Liver (tissue), 9 donors: ENCODE measurements around the gene RNGTT. TPM values are rescaled to one million over a fixed set of nuclear protein-coding genes. Genes with fewer than 3 reads are reported as not detected.

Source experiments
- DNase-seq: peaks from one replicate; pipeline ENCODE4 v3.0.0-alpha.2; 2017; ENCODE audit warnings: low spot score
- H3K27ac ChIP-seq, 2 donors: one replicate each; pipeline ENCODE4 v1.7.0; 2013; ENCODE audit warnings: inconsistent platforms in 2 of 2, low read length in 2 of 2, control low read depth in 1 of 2, low read depth in 1 of 2, mild to moderate bottlenecking in 1 of 2
- H3K27me3 ChIP-seq, 4 donors: one replicate each; pipeline versions ENCODE4 v1.6.1 to v1.7.0; 2013; ENCODE audit warnings: low read length in 3 of 4, inconsistent platforms in 1 of 4, mild to moderate bottlenecking in 1 of 4, moderate library complexity in 1 of 4; ENCODE audit not compliant: control insufficient read depth in 4 of 4, insufficient read depth in 4 of 4
- H3K36me3 ChIP-seq, 4 donors: one replicate each; pipeline versions ENCODE4 v1.6.1 to v1.7.0; 2013; ENCODE audit warnings: low read length in 3 of 4, mild to moderate bottlenecking in 3 of 4, low read depth in 1 of 4, moderate library complexity in 1 of 4; ENCODE audit not compliant: control insufficient read depth in 4 of 4, insufficient read depth in 3 of 4
- H3K4me1 ChIP-seq, 4 donors: one replicate each; pipeline versions ENCODE4 v1.6.1 to v1.7.0; 2013; ENCODE audit warnings: low read length in 3 of 4, mild to moderate bottlenecking in 3 of 4, moderate library complexity in 1 of 4; ENCODE audit not compliant: control insufficient read depth in 4 of 4, insufficient read depth in 4 of 4
- H3K4me3 ChIP-seq, 3 donors: one replicate each; pipeline versions ENCODE4 v1.6.1 to v1.7.0; 2013; ENCODE audit warnings: low read length in 3 of 3, control low read depth in 1 of 3, low read depth in 1 of 3, mild to moderate bottlenecking in 1 of 3
- H3K9ac ChIP-seq, 2 donors: one replicate each; pipeline ENCODE4 v1.7.0; 2013; ENCODE audit warnings: low read length in 2 of 2, mild to moderate bottlenecking in 2 of 2, moderate library complexity in 2 of 2, control low read depth in 1 of 2, low read depth in 1 of 2
- H3K9me3 ChIP-seq, 4 donors: one replicate each; pipeline versions ENCODE4 v1.6.1 to v1.7.0; 2013; ENCODE audit warnings: low read length in 3 of 4; ENCODE audit not compliant: control insufficient read depth in 4 of 4
- ATF3 ChIP-seq: IDR thresholded peaks from 2 replicates; pipeline ENCODE4 v1.6.1; 2016; ENCODE audit warnings: antibody characterized with exemption
- CTCF ChIP-seq: fragments of 150-350 bp; IDR thresholded peaks from 2 replicates; pipeline ENCODE4 v1.5.1; 2017; ENCODE audit warnings: improper control_type of control experiment, low read depth, low read length; ENCODE audit not compliant: missing input control
- EGR1 ChIP-seq, 2 donors: IDR thresholded peaks; 2 replicates each; pipeline ENCODE4 v1.6.1; 2016 to 2018; ENCODE audit warnings: antibody characterized with exemption in 2 of 2, low read depth in 2 of 2
- FOXA1 ChIP-seq: IDR thresholded peaks from 2 replicates; pipeline ENCODE4 v1.6.1; 2016; ENCODE audit warnings: antibody characterized with exemption
- FOXA2 ChIP-seq: IDR thresholded peaks from 2 replicates; pipeline ENCODE4 v1.6.1; 2016; ENCODE audit warnings: antibody characterized with exemption
- GABPA ChIP-seq, 2 donors: IDR thresholded peaks in 1 of 2; conservative IDR thresholded peaks in 1 of 2; 2 replicates each; pipeline ENCODE4 v1.6.1; 2016; ENCODE audit warnings: antibody characterized with exemption in 2 of 2, mild to moderate bottlenecking in 1 of 2, moderate library complexity in 1 of 2
- HNF4A ChIP-seq, 2 donors: conservative IDR thresholded peaks; 2 replicates each; pipeline ENCODE4 v1.6.1; 2016; ENCODE audit warnings: antibody characterized with exemption in 2 of 2, mild to moderate bottlenecking in 2 of 2
- HNF4G ChIP-seq: IDR thresholded peaks from 2 replicates; pipeline ENCODE4 v1.6.1; 2016; ENCODE audit warnings: antibody characterized with exemption
- JUND ChIP-seq, 2 donors: IDR thresholded peaks; 2 replicates each; pipeline ENCODE4 v1.6.1; 2016; ENCODE audit warnings: antibody characterized with exemption in 2 of 2
- MAX ChIP-seq: IDR thresholded peaks from 2 replicates; pipeline ENCODE4 v1.6.1; 2016; ENCODE audit warnings: antibody characterized with exemption
- NR2F2 ChIP-seq: IDR thresholded peaks from 2 replicates; pipeline ENCODE4 v1.6.1; 2016; ENCODE audit warnings: antibody characterized with exemption
- RAD21 ChIP-seq, 2 donors: IDR thresholded peaks; 2 replicates each; pipeline ENCODE4 v1.6.1; 2016; ENCODE audit warnings: antibody characterized with exemption in 2 of 2, mild to moderate bottlenecking in 2 of 2
- RXRA ChIP-seq, 2 donors: IDR thresholded peaks; 2 replicates each; pipeline ENCODE4 v1.6.1; 2017 to 2018; ENCODE audit warnings: antibody characterized with exemption in 2 of 2, mild to moderate bottlenecking in 1 of 2
- SP1 ChIP-seq: IDR thresholded peaks from 2 replicates; pipeline ENCODE4 v1.6.1; 2018; ENCODE audit warnings: antibody characterized with exemption, mild to moderate bottlenecking
- TAF1 ChIP-seq: conservative IDR thresholded peaks from 2 replicates; pipeline ENCODE4 v1.6.1; 2016; ENCODE audit warnings: antibody characterized with exemption, mild to moderate bottlenecking
- YY1 ChIP-seq: IDR thresholded peaks from 2 replicates; pipeline ENCODE4 v1.6.1; 2016; ENCODE audit warnings: antibody characterized with exemption, mild to moderate bottlenecking
- WGBS: extraction: QIAGEN DNeasy Blood & Tissue Kit; methylation state at CpG from one replicate; pipeline ENCODE4 v1.1.7; 2013; 5-methylcytosine and 5-hydroxymethylcytosine counted together
- polyA plus RNA-seq, 2 donors: library from polyadenylated mRNA; stranded (reverse) in 1 of 2; unstranded in 1 of 2; fragments of 200-250 nt in 1 of 2; fragments of >200 nt in 1 of 2; fragmentation: Nextera tagmentation in 1 of 2; extraction: Ambion mirVana in 1 of 2; gene quantifications; one replicate each; pipeline versions ENCODE4 v1.2.1 to v1.2.3, GENCODE V29; 2013 to 2015
- total RNA-seq, 2 donors: library from RNA; depleted of rRNA; stranded (reverse); fragments of >200 nt; gene quantifications; one replicate each; pipeline ENCODE4 v1.2.3, GENCODE V29; 2014
- TF ChIP-seq, protein P1 (sequence below): IDR thresholded peaks from 2 replicates; pipeline ENCODE4 v1.6.1; 2016; ENCODE audit warnings: antibody characterized with exemption, mild to moderate bottlenecking
- TF ChIP-seq, protein P2 (sequence below): IDR thresholded peaks from 2 replicates; pipeline ENCODE4 v1.6.1; 2016; ENCODE audit warnings: antibody characterized with exemption
- donor health status: healthy.
- donor health status: healthy.
- donor health status: healthy.
- donor health status: healthy.
- donor health status: healthy.

RNGTT gene
- total and polyA plus RNA-seq, 4 donors: 4.1 to 20.8 (median 7.2) TPM

GRCh38 chr6:88709819-88710246, 253.6 kb downstream of the RNGTT start:
- no peak overlapping the region for H3K9ac ChIP-seq
- peaks cover 0 to 17% (median 7%) of the 10 kb centered on the region in 4 donors for H3K4me1 ChIP-seq
- no peak overlapping the region for H3K4me3 ChIP-seq
- 40% methylated on average over 1 of the region's 1 CpG for WGBS
- no peaks in the 10 kb centered on the region for H3K27me3 ChIP-seq
- peaks cover 0 to 3% (median 0%) of the 10 kb centered on the region in 4 donors for H3K36me3 ChIP-seq
- peak; percentile 41 for DNase-seq
- H3K27ac ChIP-seq: no peak overlapping the region
- TF ChIP-seq MAX (peak; percentile 24), CTCF (no peak), ATF3 (peak; percentile 23), EGR1 (IDR thresholded peaks at IDR 0.05; ENCODE audit: low read depth in 2 of 2) (no peak), FOXA1 (peak; percentile 84), TAF1 (no peak), NR2F2 (no peak), RXRA (IDR thresholded peaks at IDR 0.05) (peak; percentile 66 to 84), RAD21 (IDR thresholded peaks at IDR 0.05) (peak; percentile 29 to 51), YY1 (peak; percentile 58), HNF4A (conservative IDR thresholded peaks at IDR 0.05) (peak; percentile 100), FOXA2 (peak; percentile 87), JUND (IDR thresholded peaks at IDR 0.05) (peak; percentile 57 to 71), SP1 (peak; percentile 81), GABPA (IDR thresholded peaks at IDR 0.05 in 1 of 2, conservative IDR thresholded peaks at IDR 0.05 in 1 of 2) (peak; percentile 28 to 61), HNF4G (peak; percentile 95)
- TF ChIP-seq, protein P1, sequence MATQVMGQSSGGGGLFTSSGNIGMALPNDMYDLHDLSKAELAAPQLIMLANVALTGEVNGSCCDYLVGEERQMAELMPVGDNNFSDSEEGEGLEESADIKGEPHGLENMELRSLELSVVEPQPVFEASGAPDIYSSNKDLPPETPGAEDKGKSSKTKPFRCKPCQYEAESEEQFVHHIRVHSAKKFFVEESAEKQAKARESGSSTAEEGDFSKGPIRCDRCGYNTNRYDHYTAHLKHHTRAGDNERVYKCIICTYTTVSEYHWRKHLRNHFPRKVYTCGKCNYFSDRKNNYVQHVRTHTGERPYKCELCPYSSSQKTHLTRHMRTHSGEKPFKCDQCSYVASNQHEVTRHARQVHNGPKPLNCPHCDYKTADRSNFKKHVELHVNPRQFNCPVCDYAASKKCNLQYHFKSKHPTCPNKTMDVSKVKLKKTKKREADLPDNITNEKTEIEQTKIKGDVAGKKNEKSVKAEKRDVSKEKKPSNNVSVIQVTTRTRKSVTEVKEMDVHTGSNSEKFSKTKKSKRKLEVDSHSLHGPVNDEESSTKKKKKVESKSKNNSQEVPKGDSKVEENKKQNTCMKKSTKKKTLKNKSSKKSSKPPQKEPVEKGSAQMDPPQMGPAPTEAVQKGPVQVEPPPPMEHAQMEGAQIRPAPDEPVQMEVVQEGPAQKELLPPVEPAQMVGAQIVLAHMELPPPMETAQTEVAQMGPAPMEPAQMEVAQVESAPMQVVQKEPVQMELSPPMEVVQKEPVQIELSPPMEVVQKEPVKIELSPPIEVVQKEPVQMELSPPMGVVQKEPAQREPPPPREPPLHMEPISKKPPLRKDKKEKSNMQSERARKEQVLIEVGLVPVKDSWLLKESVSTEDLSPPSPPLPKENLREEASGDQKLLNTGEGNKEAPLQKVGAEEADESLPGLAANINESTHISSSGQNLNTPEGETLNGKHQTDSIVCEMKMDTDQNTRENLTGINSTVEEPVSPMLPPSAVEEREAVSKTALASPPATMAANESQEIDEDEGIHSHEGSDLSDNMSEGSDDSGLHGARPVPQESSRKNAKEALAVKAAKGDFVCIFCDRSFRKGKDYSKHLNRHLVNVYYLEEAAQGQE: peak; percentile 38
- TF ChIP-seq, protein P2, sequence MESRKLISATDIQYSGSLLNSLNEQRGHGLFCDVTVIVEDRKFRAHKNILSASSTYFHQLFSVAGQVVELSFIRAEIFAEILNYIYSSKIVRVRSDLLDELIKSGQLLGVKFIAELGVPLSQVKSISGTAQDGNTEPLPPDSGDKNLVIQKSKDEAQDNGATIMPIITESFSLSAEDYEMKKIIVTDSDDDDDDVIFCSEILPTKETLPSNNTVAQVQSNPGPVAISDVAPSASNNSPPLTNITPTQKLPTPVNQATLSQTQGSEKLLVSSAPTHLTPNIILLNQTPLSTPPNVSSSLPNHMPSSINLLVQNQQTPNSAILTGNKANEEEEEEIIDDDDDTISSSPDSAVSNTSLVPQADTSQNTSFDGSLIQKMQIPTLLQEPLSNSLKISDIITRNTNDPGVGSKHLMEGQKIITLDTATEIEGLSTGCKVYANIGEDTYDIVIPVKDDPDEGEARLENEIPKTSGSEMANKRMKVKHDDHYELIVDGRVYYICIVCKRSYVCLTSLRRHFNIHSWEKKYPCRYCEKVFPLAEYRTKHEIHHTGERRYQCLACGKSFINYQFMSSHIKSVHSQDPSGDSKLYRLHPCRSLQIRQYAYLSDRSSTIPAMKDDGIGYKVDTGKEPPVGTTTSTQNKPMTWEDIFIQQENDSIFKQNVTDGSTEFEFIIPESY: peak; percentile 22
- no peaks in the 10 kb centered on the region for H3K9me3 ChIP-seq
